Measurements from ENCODE around the gene NUF2.

NUF2 gene

GRCh38 chr1:163382395-163382794 lies 60.6 kb downstream of the NUF2 start:
- H2BK5ac ChIP-seq (ENCODE audit: low read length) = no peak overlapping the region
- H3K36me3 ChIP-seq (replicated peaks in 1 of 2; ENCODE audit: control insufficient read depth in 2 of 2, insufficient read depth in 2 of 2, low read length in 2 of 2) = no peaks in the 10 kb centered on the region
- no peak overlapping the region for H3K27ac ChIP-seq (replicated peaks; ENCODE audit: low read length)
- no peak overlapping the region for H3K4ac ChIP-seq (ENCODE audit: low read length)
- no peaks in the 10 kb centered on the region for H3K9me3 ChIP-seq (replicated peaks in 1 of 2; ENCODE audit: control insufficient read depth in 2 of 2, insufficient read depth in 1 of 2, low read depth in 1 of 2, low read length in 2 of 2)
- no peak overlapping the region for H2AK5ac ChIP-seq (ENCODE audit: low read depth, low read length)
- no peak overlapping the region for H2BK12ac ChIP-seq (ENCODE audit: low read length)
- no peak for DNase-seq (ENCODE audit: low spot score)
- no peak overlapping the region for H3K4me2 ChIP-seq (ENCODE audit: insufficient read depth, low read length, poor library complexity, severe bottlenecking)
- no peak overlapping the region for H2BK15ac ChIP-seq (ENCODE audit: low read length)
- H3K4me3 ChIP-seq (ENCODE audit: low read length in 2 of 2) = no peak overlapping the region
- H3K14ac ChIP-seq (ENCODE audit: low read length) = no peak overlapping the region
- no peak overlapping the region for H3K23ac ChIP-seq (ENCODE audit: low read depth, low read length, poor library complexity)
- H2BK120ac ChIP-seq (ENCODE audit: low read depth, low read length) = no peak overlapping the region
- H3K79me1 ChIP-seq (ENCODE audit: low read depth, low read length) = no peaks in the 10 kb centered on the region
- H3K27me3 ChIP-seq (ENCODE audit: control insufficient read depth in 3 of 3, insufficient read depth in 3 of 3, low read depth in 1 of 3, low read length in 3 of 3) = no peaks in the 10 kb centered on the region
- H2AFZ ChIP-seq (ENCODE audit: low read length) = no peak overlapping the region
- H4K8ac ChIP-seq (ENCODE audit: low read depth, low read length) = no peak overlapping the region
- H3K9ac ChIP-seq (ENCODE audit: low read depth, low read length, poor library complexity) = no peak overlapping the region
- H3K18ac ChIP-seq (ENCODE audit: low read length) = no peak overlapping the region
- WGBS, 2 donors (ENCODE audit: extremely low coverage in 2 of 2, insufficient read length in 2 of 2, insufficient replicate concordance in 1 of 2) = no CpG with 5 or more reads among the region's 4 CpGs
- H3K4me1 ChIP-seq (ENCODE audit: control insufficient read depth in 2 of 2, insufficient read depth in 1 of 2, low read depth in 1 of 2, low read length in 2 of 2) = no peaks in the 10 kb centered on the region
- H4K91ac ChIP-seq (ENCODE audit: low read depth, low read length, poor library complexity) = no peak overlapping the region

- Histone ChIP-seq H3K4ac (ENCODE audit: low read length) (no peak overlapping the region), H3K4me2 (ENCODE audit: insufficient read depth, low read length, poor library complexity, severe bottlenecking) (no peak overlapping the region), H4K91ac (ENCODE audit: low read depth, low read length, poor library complexity) (no peak overlapping the region), H2AFZ (ENCODE audit: low read length) (no peak overlapping the region), H3K79me1 (ENCODE audit: low read depth, low read length) (no peaks in the 10 kb centered on the region), H3K27ac (replicated peaks; ENCODE audit: low read length) (no peak overlapping the region), H3K4me1 (ENCODE audit: control insufficient read depth in 2 of 2, insufficient read depth in 1 of 2, low read depth in 1 of 2, low read length in 2 of 2) (no peaks in the 10 kb centered on the region), H3K36me3 (replicated peaks in 1 of 2; ENCODE audit: control insufficient read depth in 2 of 2, insufficient read depth in 2 of 2, low read length in 2 of 2) (no peaks in the 10 kb centered on the region), H3K9me3 (replicated peaks in 1 of 2; ENCODE audit: control insufficient read depth in 2 of 2, insufficient read depth in 1 of 2, low read depth in 1 of 2, low read length in 2 of 2) (no peaks in the 10 kb centered on the region), H3K9ac (ENCODE audit: low read depth, low read length, poor library complexity) (no peak overlapping the region), H2AK5ac (ENCODE audit: low read depth, low read length) (no peak overlapping the region), H2BK12ac (ENCODE audit: low read length) (no peak overlapping the region), H3K4me3 (ENCODE audit: low read length in 2 of 2) (no peak overlapping the region), H2BK15ac (ENCODE audit: low read length) (no peak overlapping the region), H3K14ac (ENCODE audit: low read length) (no peak overlapping the region), H3K18ac (ENCODE audit: low read length) (no peak overlapping the region), H3K23ac (ENCODE audit: low read depth, low read length, poor library complexity) (no peak overlapping the region), H4K8ac (ENCODE audit: low read depth, low read length) (no peak overlapping the region), H2BK5ac (ENCODE audit: low read length) (no peak overlapping the region), H3K27me3 (ENCODE audit: control insufficient read depth in 3 of 3, insufficient read depth in 3 of 3, low read depth in 1 of 3, low read length in 3 of 3) (no peaks in the 10 kb centered on the region), H2BK120ac (ENCODE audit: low read depth, low read length) (no peak overlapping the region)
- DNase-seq (ENCODE audit: low spot score) = no peak
Measured at GRCh38 chr1:163387146-163387545, 65.4 kb downstream of the NUF2 start.

- H3K4me3 ChIP-seq (ENCODE audit: low read length in 2 of 2) = no peak overlapping the region
- no peak overlapping the region for H4K8ac ChIP-seq (ENCODE audit: low read depth, low read length)
- DNase-seq (ENCODE audit: low spot score) = no peak
- no peak overlapping the region for H2AFZ ChIP-seq (ENCODE audit: low read length)
- H2BK120ac ChIP-seq (ENCODE audit: low read depth, low read length) = no peak overlapping the region
- no peaks in the 10 kb centered on the region for H3K36me3 ChIP-seq (replicated peaks in 1 of 2; ENCODE audit: control insufficient read depth in 2 of 2, insufficient read depth in 2 of 2, low read length in 2 of 2)
- H3K4me1 ChIP-seq (ENCODE audit: control insufficient read depth in 2 of 2, insufficient read depth in 1 of 2, low read depth in 1 of 2, low read length in 2 of 2) = no peaks in the 10 kb centered on the region
- H2BK12ac ChIP-seq (ENCODE audit: low read length) = no peak overlapping the region
- no CpG with 5 or more reads among the region's 4 CpGs for WGBS, 2 donors (ENCODE audit: extremely low coverage in 2 of 2, insufficient read length in 2 of 2, insufficient replicate concordance in 1 of 2)
- no peak overlapping the region for H4K91ac ChIP-seq (ENCODE audit: low read depth, low read length, poor library complexity)
- no peak overlapping the region for H3K23ac ChIP-seq (ENCODE audit: low read depth, low read length, poor library complexity)
- no peak overlapping the region for H2AK5ac ChIP-seq (ENCODE audit: low read depth, low read length)
- H2BK5ac ChIP-seq (ENCODE audit: low read length) = no peak overlapping the region
- H3K9ac ChIP-seq (ENCODE audit: low read depth, low read length, poor library complexity) = no peak overlapping the region
- H3K18ac ChIP-seq (ENCODE audit: low read length) = no peak overlapping the region
- H3K14ac ChIP-seq (ENCODE audit: low read length) = no peak overlapping the region
- H3K27me3 ChIP-seq (ENCODE audit: control insufficient read depth in 3 of 3, insufficient read depth in 3 of 3, low read depth in 1 of 3, low read length in 3 of 3) = no peaks in the 10 kb centered on the region
- H3K9me3 ChIP-seq (replicated peaks in 1 of 2; ENCODE audit: control insufficient read depth in 2 of 2, insufficient read depth in 1 of 2, low read depth in 1 of 2, low read length in 2 of 2) = no peaks in the 10 kb centered on the region
- H3K4ac ChIP-seq (ENCODE audit: low read length) = no peak overlapping the region
- H3K27ac ChIP-seq (replicated peaks; ENCODE audit: low read length) = no peak overlapping the region
- no peak overlapping the region for H2BK15ac ChIP-seq (ENCODE audit: low read length)
- no peaks in the 10 kb centered on the region for H3K79me1 ChIP-seq (ENCODE audit: low read depth, low read length)
- no peak overlapping the region for H3K4me2 ChIP-seq (ENCODE audit: insufficient read depth, low read length, poor library complexity, severe bottlenecking)
Measured at GRCh38 chr1:163388970-163389369, 67.2 kb downstream of the NUF2 start.

GRCh38 chr1:163395790-163396189 lies 74.0 kb downstream of the NUF2 start:
- DNase-seq (ENCODE audit: low spot score) = no peak
- H4K91ac ChIP-seq (ENCODE audit: low read depth, low read length, poor library complexity) = no peak overlapping the region
- H3K18ac ChIP-seq (ENCODE audit: low read length) = no peak overlapping the region
- no peak overlapping the region for H2AK5ac ChIP-seq (ENCODE audit: low read depth, low read length)
- no peaks in the 10 kb centered on the region for H3K9me3 ChIP-seq (replicated peaks in 1 of 2; ENCODE audit: control insufficient read depth in 2 of 2, insufficient read depth in 1 of 2, low read depth in 1 of 2, low read length in 2 of 2)
- no peak overlapping the region for H2BK15ac ChIP-seq (ENCODE audit: low read length)
- H3K4me1 ChIP-seq (ENCODE audit: control insufficient read depth in 2 of 2, insufficient read depth in 1 of 2, low read depth in 1 of 2, low read length in 2 of 2) = peaks cover 0 to 6% of the 10 kb centered on the region in 2 donors
- no peak overlapping the region for H3K14ac ChIP-seq (ENCODE audit: low read length)
- no peak overlapping the region for H3K27ac ChIP-seq (replicated peaks; ENCODE audit: low read length)
- no peak overlapping the region for H4K8ac ChIP-seq (ENCODE audit: low read depth, low read length)
- H3K4ac ChIP-seq (ENCODE audit: low read length) = no peak overlapping the region
- no peaks in the 10 kb centered on the region for H3K36me3 ChIP-seq (replicated peaks in 1 of 2; ENCODE audit: control insufficient read depth in 2 of 2, insufficient read depth in 2 of 2, low read length in 2 of 2)
- no peak overlapping the region for H3K9ac ChIP-seq (ENCODE audit: low read depth, low read length, poor library complexity)
- no peak overlapping the region for H3K4me3 ChIP-seq (ENCODE audit: low read length in 2 of 2)
- no peak overlapping the region for H3K23ac ChIP-seq (ENCODE audit: low read depth, low read length, poor library complexity)
- H3K79me1 ChIP-seq (ENCODE audit: low read depth, low read length) = no peaks in the 10 kb centered on the region
- no peak overlapping the region for H2BK5ac ChIP-seq (ENCODE audit: low read length)
- no peak overlapping the region for H2BK120ac ChIP-seq (ENCODE audit: low read depth, low read length)
- H2AFZ ChIP-seq (ENCODE audit: low read length) = no peak overlapping the region
- no peak overlapping the region for H3K4me2 ChIP-seq (ENCODE audit: insufficient read depth, low read length, poor library complexity, severe bottlenecking)
- H2BK12ac ChIP-seq (ENCODE audit: low read length) = no peak overlapping the region
- H3K27me3 ChIP-seq (ENCODE audit: control insufficient read depth in 3 of 3, insufficient read depth in 3 of 3, low read depth in 1 of 3, low read length in 3 of 3) = peaks cover 0 to 7% (median 0%) of the 10 kb centered on the region in 3 experiments
